Activated T-cell treated with anti-CD3 and anti-CD28 coated beads for 48 hours (primary cell): Measurements from ENCODE around the gene NAP1L1.
A peak's percentile ranks its signal among the peaks of the same experiment; 100 is the strongest.

ENCODE experiments used
- DNase-seq: peaks from one replicate; pipeline ENCODE4 v3.0.0-alpha.2; 2020; ENCODE audit warnings: low read depth

NAP1L1 gene

GRCh38 chr12:76040461-76040860 lies 44.0 kb downstream of the NAP1L1 start:
- DNase-seq: no peak

GRCh38 chr12:76038176-76038575 lies 46.3 kb downstream of the NAP1L1 start:
- DNase-seq: no peak

- no peak for DNase-seq
Measured at GRCh38 chr12:76037130-76038103, 47.1 kb downstream of the NAP1L1 start.

GRCh38 chr12:76035045-76035444 lies 49.4 kb downstream of the NAP1L1 start:
- DNase-seq: no peak

- no peak for DNase-seq
Measured at GRCh38 chr12:76033081-76034011, 51.1 kb downstream of the NAP1L1 start.

GRCh38 chr12:76032043-76032981 lies 52.2 kb downstream of the NAP1L1 start:
- peak; percentile 35 for DNase-seq

GRCh38 chr12:76031414-76032042 lies 53.0 kb downstream of the NAP1L1 start, which contains the start of gene PHLDA1:
Gene PHLDA1 (minus strand): TSS chr12:76031776.
- DNase-seq: peak; percentile 96

GRCh38 chr12:76031081-76031413 lies 53.4 kb downstream of the NAP1L1 start:
- DNase-seq: no peak

GRCh38 chr12:76030341-76031080 lies 54.0 kb downstream of the NAP1L1 start:
- peak; percentile 49 for DNase-seq

- DNase-seq: no peak
Measured at GRCh38 chr12:76029982-76030340, 54.5 kb downstream of the NAP1L1 start.

GRCh38 chr12:76028571-76029277 lies 55.8 kb downstream of the NAP1L1 start:
- DNase-seq: no peak

GRCh38 chr12:76026643-76027063 lies 57.8 kb downstream of the NAP1L1 start:
- DNase-seq: no peak

- DNase-seq: no peak
Measured at GRCh38 chr12:76025601-76026575, 58.6 kb downstream of the NAP1L1 start.

- DNase-seq: no peak
Measured at GRCh38 chr12:76024942-76025600, 59.4 kb downstream of the NAP1L1 start.

GRCh38 chr12:76024102-76024781 lies 60.2 kb downstream of the NAP1L1 start:
- no peak for DNase-seq

GRCh38 chr12:76023069-76023690 lies 61.3 kb downstream of the NAP1L1 start:
- no peak for DNase-seq

GRCh38 chr12:76022506-76022905 lies 62.0 kb downstream of the NAP1L1 start:
- no peak for DNase-seq
